SK-N-SH (cell line): ENCODE measurements around the gene ZEB2. TPM values are rescaled to one million over a fixed set of nuclear protein-coding genes. Genes with fewer than 3 reads are reported as not detected.
A peak's percentile ranks its signal among the peaks of the same experiment; 100 is the strongest.

Source experiments
- CTCF ChIA-PET: fragments of 300-600, 350-600 bp; formaldehyde crosslinking; extraction: SDS; loops from one replicate; lab custom pipeline; 2021; lab: Yijun Ruan, JAX
- POLR2A ChIA-PET: fragments of 350-600 bp; sonication (Branson Sonifier 250); formaldehyde crosslinking; extraction: SDS; loops from one replicate; lab custom pipeline; 2020; ENCODE audit warnings: antibody characterized with exemption, inconsistent platforms; lab: Yijun Ruan, JAX
- DNase-seq: peaks from one replicate; pipeline ENCODE4 v3.0.0; 2012
- H2AFZ ChIP-seq: fragments of 200-600 bp; sonication (generic); 2 replicates; pipeline ENCODE4 v1.8.1; 2016; ENCODE audit warnings: antibody characterized with exemption, mild to moderate bottlenecking, low read depth
- H3F3A ChIP-seq: fragments of 200-600 bp; sonication (generic); replicated peaks from 2 replicates; pipeline ENCODE3; 2016; ENCODE audit warnings: antibody characterized with exemption, mild to moderate bottlenecking; ENCODE audit not compliant: insufficient read depth
- H3K27ac ChIP-seq, 2 experiments: fragments of 200-500 bp in 1 of 2; fragments of 200-600 bp in 1 of 2; sonication (Bioruptor generic) in 1 of 2; sonication (generic), shearing (Covaris generic) in 1 of 2; 2 replicates each; pipeline versions ENCODE4 v1.5.1 to v1.6.1; 2014 to 2016; ENCODE audit warnings: low read depth in 2 of 2, inconsistent platforms in 1 of 2, low read length in 1 of 2, mild to moderate bottlenecking in 1 of 2, mixed read lengths in 1 of 2
- H3K27me3 ChIP-seq: fragments of 200-600 bp; sonication (generic), shearing (Covaris generic); 2 replicates; pipeline ENCODE4 v1.6.1; 2016; ENCODE audit warnings: mixed run types; ENCODE audit not compliant: insufficient read depth
- H3K36me3 ChIP-seq, 2 experiments: fragments of 200-500 bp in 1 of 2; fragments of 200-600 bp in 1 of 2; sonication (Bioruptor generic) in 1 of 2; sonication (generic) in 1 of 2; replicated peaks in 1 of 2; 2 replicates each; pipeline versions ENCODE3 to v1.5.1; 2014 to 2016; ENCODE audit warnings: low read length in 1 of 2, mild to moderate bottlenecking in 1 of 2; ENCODE audit not compliant: insufficient read depth in 2 of 2, control insufficient read depth in 1 of 2
- H3K4me1 ChIP-seq, 2 experiments: fragments of 200-500 bp in 1 of 2; fragments of 200-600 bp in 1 of 2; sonication (Bioruptor generic) in 1 of 2; sonication (generic), shearing (Covaris generic) in 1 of 2; 2 replicates each; pipeline versions ENCODE4 v1.5.1 to v1.6.1; 2014 to 2016; ENCODE audit warnings: low read depth in 1 of 2, low read length in 1 of 2, mixed run types in 1 of 2; ENCODE audit not compliant: insufficient read depth in 2 of 2, control insufficient read depth in 1 of 2
- H3K4me2 ChIP-seq: fragments of 200-600 bp; sonication (generic), shearing (Covaris generic); 2 replicates; pipeline ENCODE4 v1.6.1; 2017; ENCODE audit warnings: mixed run types
- H3K4me3 ChIP-seq, 2 experiments: fragments of 200-500 bp in 1 of 2; fragments of 200-600 bp in 1 of 2; sonication (Bioruptor generic) in 1 of 2; sonication (generic), shearing (Covaris generic) in 1 of 2; 2 replicates each; pipeline versions ENCODE4 v1.5.1 to v1.8.1; 2014 to 2016; ENCODE audit warnings: low read depth in 2 of 2, inconsistent platforms in 1 of 2, low read length in 1 of 2, mild to moderate bottlenecking in 1 of 2, mixed read lengths in 1 of 2, moderate library complexity in 1 of 2
- H3K79me2 ChIP-seq: fragments of 200-600 bp; sonication (generic); 2 replicates; pipeline ENCODE4 v1.8.1; 2017; ENCODE audit warnings: mild to moderate bottlenecking; ENCODE audit not compliant: insufficient read depth
- H3K9ac ChIP-seq: fragments of 200-600 bp; sonication (generic); 2 replicates; pipeline ENCODE4 v1.6.1; 2017; ENCODE audit warnings: mixed run types
- H3K9me2 ChIP-seq: fragments of 200-600 bp; sonication (generic); 2 replicates; pipeline ENCODE4 v1.6.1; 2017; ENCODE audit warnings: mixed run types
- H3K9me3 ChIP-seq: fragments of 200-600 bp; sonication (generic); 2 replicates; pipeline ENCODE4 v1.6.1; 2017; ENCODE audit warnings: mixed run types, mild to moderate bottlenecking, moderate library complexity
- H4K20me1 ChIP-seq: fragments of 200-600 bp; sonication (generic); 2 replicates; pipeline ENCODE4 v1.6.1; 2017; ENCODE audit warnings: mild to moderate bottlenecking, mixed run types; ENCODE audit not compliant: insufficient read depth
- CTCF ChIP-seq: fragments of 200-600 bp; sonication (generic); IDR thresholded peaks from 2 replicates; pipeline ENCODE4 v1.6.1; 2017; ENCODE audit warnings: antibody characterized with exemption, mild to moderate bottlenecking, moderate library complexity
- ELF1 ChIP-seq: IDR thresholded peaks from 2 replicates; pipeline ENCODE4 v1.4.0; 2012
- EP300 ChIP-seq, 2 experiments: IDR thresholded peaks; 2 replicates each; pipeline versions ENCODE4 v1.4.0 to v1.6.1; 2012; ENCODE audit warnings: borderline replicate concordance in 1 of 2, low read depth in 1 of 2, low read length in 1 of 2
- FOSL2 ChIP-seq: IDR thresholded peaks from 2 replicates; pipeline ENCODE4 v1.4.0; 2012; ENCODE audit warnings: low read depth, mild to moderate bottlenecking, moderate library complexity, borderline replicate concordance
- FOXJ3 ChIP-seq: sonication (generic); formaldehyde crosslinking; IDR thresholded peaks from 2 replicates; pipeline ENCODE4 v1.5.1; 2020; ENCODE audit warnings: mild to moderate bottlenecking, missing genetic modification reagents
- FOXM1 ChIP-seq: IDR thresholded peaks from 2 replicates; pipeline ENCODE4 v1.4.0; 2012; ENCODE audit warnings: low read depth, mild to moderate bottlenecking
- GATA2 ChIP-seq: sonication (generic); formaldehyde crosslinking; IDR thresholded peaks from 2 replicates; pipeline ENCODE4 v1.5.0; 2020; ENCODE audit warnings: mild to moderate bottlenecking, missing genetic modification reagents
- IRF3 ChIP-seq: fragments of 150-350 bp; IDR thresholded peaks from 2 replicates; pipeline ENCODE4 v1.6.1; 2016; ENCODE audit warnings: mild to moderate bottlenecking, low read depth, low read length
- MEF2A ChIP-seq: IDR thresholded peaks from 2 replicates; pipeline ENCODE4 v1.4.0; 2012; ENCODE audit warnings: low read depth, borderline replicate concordance
- MXI1 ChIP-seq: IDR thresholded peaks from 2 replicates; pipeline ENCODE4 v1.6.1; 2012; ENCODE audit warnings: mild to moderate bottlenecking, low read depth, low read length, improper control_type of control experiment
- POLR2AphosphoS5 ChIP-seq: IDR thresholded peaks from 2 replicates; pipeline ENCODE4 v1.6.1; 2012; ENCODE audit warnings: low read depth, low read length
- RCOR1 ChIP-seq: fragments of 150-350 bp; IDR thresholded peaks from 2 replicates; pipeline ENCODE4 v1.6.1; 2017; ENCODE audit warnings: antibody characterized with exemption, low read length
- REST ChIP-seq: IDR thresholded peaks from 2 replicates; pipeline ENCODE4 v1.6.1; 2012; ENCODE audit warnings: mild to moderate bottlenecking, low read depth, low read length, moderate library complexity
- SMC3 ChIP-seq: IDR thresholded peaks from 2 replicates; pipeline ENCODE4 v1.6.1; 2012; ENCODE audit warnings: low read depth, low read length, improper control_type of control experiment
- TCF12 ChIP-seq: IDR thresholded peaks from 2 replicates; pipeline ENCODE4 v1.4.0; 2012
- TEAD4 ChIP-seq: IDR thresholded peaks from 2 replicates; pipeline ENCODE4 v1.4.0; 2012; ENCODE audit warnings: mild to moderate bottlenecking, borderline replicate concordance; ENCODE audit not compliant: insufficient read depth
- WGBS: methylation state at CpG from one replicate; pipeline ENCODE4 v1.1.6; 2017; ENCODE audit warnings: low lambda C conversion rate; 5-methylcytosine and 5-hydroxymethylcytosine counted together
- polyA plus RNA-seq, 3 experiments: library from polyadenylated mRNA; depleted of rRNA; stranded (reverse); fragments of >200 nt; gene quantifications; 2 replicates each; pipeline ENCODE4 v1.2.3, GENCODE V29; 2012
- TF ChIP-seq, protein P1 (sequence below): IDR thresholded peaks from 2 replicates; pipeline ENCODE4 v1.4.0; 2012; ENCODE audit warnings: low read depth, borderline replicate concordance

Gene ZEB2
- polyA plus RNA-seq, 1 of the 3 experiments (the other 2 are of a cell fraction) = 16.3 TPM

- TF ChIP-seq REST (no peak), ELF1 (no peak), FOSL2 (no peak), TCF12 (no peak), RCOR1 (no peak), POLR2AphosphoS5 (no peak), MXI1 (no peak), FOXM1 (no peak)
- TF ChIP-seq, protein P1, sequence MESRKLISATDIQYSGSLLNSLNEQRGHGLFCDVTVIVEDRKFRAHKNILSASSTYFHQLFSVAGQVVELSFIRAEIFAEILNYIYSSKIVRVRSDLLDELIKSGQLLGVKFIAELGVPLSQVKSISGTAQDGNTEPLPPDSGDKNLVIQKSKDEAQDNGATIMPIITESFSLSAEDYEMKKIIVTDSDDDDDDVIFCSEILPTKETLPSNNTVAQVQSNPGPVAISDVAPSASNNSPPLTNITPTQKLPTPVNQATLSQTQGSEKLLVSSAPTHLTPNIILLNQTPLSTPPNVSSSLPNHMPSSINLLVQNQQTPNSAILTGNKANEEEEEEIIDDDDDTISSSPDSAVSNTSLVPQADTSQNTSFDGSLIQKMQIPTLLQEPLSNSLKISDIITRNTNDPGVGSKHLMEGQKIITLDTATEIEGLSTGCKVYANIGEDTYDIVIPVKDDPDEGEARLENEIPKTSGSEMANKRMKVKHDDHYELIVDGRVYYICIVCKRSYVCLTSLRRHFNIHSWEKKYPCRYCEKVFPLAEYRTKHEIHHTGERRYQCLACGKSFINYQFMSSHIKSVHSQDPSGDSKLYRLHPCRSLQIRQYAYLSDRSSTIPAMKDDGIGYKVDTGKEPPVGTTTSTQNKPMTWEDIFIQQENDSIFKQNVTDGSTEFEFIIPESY = no peak
Observed at GRCh38 chr2:144358374-144358964, 161.4 kb downstream of the ZEB2 start (continued).

DNA sequence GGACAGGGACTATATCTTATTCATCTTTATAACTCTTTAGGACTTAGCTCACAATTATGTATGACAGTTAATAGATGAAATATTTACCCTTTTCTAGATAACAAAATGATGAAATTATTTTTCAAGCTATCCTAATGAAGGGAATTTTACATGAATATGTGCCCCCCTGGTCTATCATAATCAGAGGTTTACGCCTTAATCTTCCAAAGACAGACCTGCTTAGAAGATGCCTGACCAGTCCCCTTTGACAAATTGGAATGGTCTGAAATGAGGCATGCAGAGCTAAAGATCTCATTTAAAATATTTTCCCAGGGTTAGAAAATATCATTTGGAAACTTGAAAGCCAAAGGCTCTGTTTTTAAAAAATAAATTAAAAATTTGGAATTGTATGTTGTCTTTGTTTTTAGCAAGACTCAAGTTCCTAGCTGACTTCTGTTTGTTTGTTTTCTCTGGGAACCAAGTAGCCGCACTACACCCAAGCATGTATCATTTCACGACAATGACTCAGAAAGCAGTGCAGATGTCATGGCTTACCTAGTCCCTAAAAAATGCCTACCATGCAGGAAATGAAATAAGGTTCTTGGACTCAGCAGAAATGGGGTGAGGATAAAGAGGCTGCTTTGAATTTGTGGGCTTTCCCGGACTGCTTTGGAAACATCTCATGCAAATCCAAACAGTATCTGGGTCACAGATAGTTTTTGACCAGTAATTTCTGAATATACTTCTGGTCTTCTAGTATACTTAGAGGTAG is 162.1 kb downstream of the ZEB2 start:
- Histone ChIP-seq H3K27me3 (no peaks in the 10 kb centered on the region), H3K9me3 (no peaks in the 10 kb centered on the region), H3K36me3 (no peaks in the 10 kb centered on the region), H3F3A (peaks cover 3% of the 10 kb centered on the region), H2AFZ (peak overlapping the region; percentile 24; the same call in 1 of the 2 replicates), H3K4me1 (peaks cover 0 to 28% of the 10 kb centered on the region in 2 experiments; a peak in 2 of 4 replicates), H3K9ac (peak overlapping the region; percentile 25; the same call in 1 of the 2 replicates), H3K79me2 (no peaks in the 10 kb centered on the region), H3K27ac (peak overlapping the region in 1 of 2 experiments; percentile 69; a peak in 3 of 4 replicates), H3K9me2 (no peaks in the 10 kb centered on the region), H3K4me3 (no peak overlapping the region), H4K20me1 (no peaks in the 10 kb centered on the region), H3K4me2 (0 out of 2 replicates have a peak overlapping the region, but pooled peaks have one; percentile 12)
- POLR2A ChIA-PET = no interaction called here
- DNase-seq = no peak
- WGBS = 37% methylated on average over 4 of the region's 4 CpGs
- CTCF ChIA-PET = no interaction called here
- TF ChIP-seq FOXJ3 (CRISPR knock-in tag) (no peak), GATA2 (CRISPR knock-in tag) (no peak), TEAD4 (peak; percentile 67; the same call in 1 of the 2 replicates), CTCF (no peak), SMC3 (no peak), EP300 (IDR thresholded peaks at IDR 0.05; ENCODE audit: borderline replicate concordance in 1 of 2, low read depth in 1 of 2, low read length in 1 of 2) (peak in 1 of 2 experiments; percentile 46; a peak in 1 of 4 replicates), FOSL2 (peak; percentile 93), MEF2A (no peak), IRF3 (no peak), POLR2AphosphoS5 (peak; percentile 36; the same call in 1 of the 2 replicates), FOXM1 (no peak)
- TF ChIP-seq, protein P1 = 0 out of 2 replicates have a peak, but pooled peaks have one; percentile 33
